Eye (tissue), 1 donor: ENCODE data around the gene PRR20C.
"Not testable (repeated sequence)": the region's sequence is repeated elsewhere in the genome, so short reads cannot be mapped to it uniquely, and the experiment has no call there.

ENCODE experiments used
- DNase-seq: peaks from one replicate; pipeline ENCODE4 v3.0.0-alpha.2; 2015

Gene PRR20C

GRCh38 chr13:57153761-57154160, at the start of gene PRR20C:
TSS of gene PRR20C (plus strand) at chr13:57154061. CDS start at chr13:57154448, 387 bp downstream.
- DNase-seq: not testable (repeated sequence)

GRCh38 chr13:57114945-57115344, 38.9 kb upstream of the PRR20C start:
- no peak for DNase-seq

- DNase-seq: peak; percentile 42
Measured at GRCh38 chr13:57123681-57124080, 30.2 kb upstream of the PRR20C start.

GRCh38 chr13:57128909-57129308, 25.0 kb upstream of the PRR20C start:
- DNase-seq: no peak

GRCh38 chr13:57136093-57136492, 17.8 kb upstream of the PRR20C start:
- no peak for DNase-seq

- DNase-seq: no peak
Measured at GRCh38 chr13:57137585-57137984, 16.3 kb upstream of the PRR20C start.

- DNase-seq: no peak
Measured at GRCh38 chr13:57138988-57139387, 14.9 kb upstream of the PRR20C start.

GRCh38 chr13:57139781-57140180, 14.1 kb upstream of the PRR20C start:
- DNase-seq: not testable (repeated sequence)

- not testable (repeated sequence) for DNase-seq
Measured at GRCh38 chr13:57140235-57140968, 13.5 kb upstream of the PRR20C start, which contains the start of gene PRR20A. TSS of gene PRR20A (plus strand) at chr13:57140918. CDS start at chr13:57141305, 387 bp downstream.

GRCh38 chr13:57147188-57147587, 6.7 kb upstream of the PRR20C start, which contains the start of gene PRR20B:
TSS of gene PRR20B (plus strand) at chr13:57147488. CDS start at chr13:57147875, 387 bp downstream.
- not testable (repeated sequence) for DNase-seq

GRCh38 chr13:57148106-57148505, 5.8 kb upstream of the PRR20C start:
- not testable (repeated sequence) for DNase-seq

GRCh38 chr13:57160332-57160731, 6.5 kb downstream of the PRR20C start, which contains the start of gene PRR20D:
TSS of gene PRR20D (plus strand) at chr13:57160632. CDS start at chr13:57161019, 387 bp downstream.
- not testable (repeated sequence) for DNase-seq

GRCh38 chr13:57166897-57167296, 13.0 kb downstream of the PRR20C start, which contains the start of gene PRR20E:
TSS of gene PRR20E (plus strand) at chr13:57167197. CDS start at chr13:57167584, 387 bp downstream.
- not testable (repeated sequence) for DNase-seq

- DNase-seq: no peak
Measured at GRCh38 chr13:57191667-57192066, 37.8 kb downstream of the PRR20C start.
